Measurements from ENCODE around the gene OR13H1.
"Not testable (repeated sequence)": the region's sequence is repeated elsewhere in the genome, so short reads cannot be mapped to it uniquely, and the experiment has no call there.

OR13H1 gene

GRCh38 chrX:131577999-131578734 lies 34.3 kb downstream of the OR13H1 start:
- ATAC-seq = peak; percentile 83
- TF ChIP-seq, protein P1, sequence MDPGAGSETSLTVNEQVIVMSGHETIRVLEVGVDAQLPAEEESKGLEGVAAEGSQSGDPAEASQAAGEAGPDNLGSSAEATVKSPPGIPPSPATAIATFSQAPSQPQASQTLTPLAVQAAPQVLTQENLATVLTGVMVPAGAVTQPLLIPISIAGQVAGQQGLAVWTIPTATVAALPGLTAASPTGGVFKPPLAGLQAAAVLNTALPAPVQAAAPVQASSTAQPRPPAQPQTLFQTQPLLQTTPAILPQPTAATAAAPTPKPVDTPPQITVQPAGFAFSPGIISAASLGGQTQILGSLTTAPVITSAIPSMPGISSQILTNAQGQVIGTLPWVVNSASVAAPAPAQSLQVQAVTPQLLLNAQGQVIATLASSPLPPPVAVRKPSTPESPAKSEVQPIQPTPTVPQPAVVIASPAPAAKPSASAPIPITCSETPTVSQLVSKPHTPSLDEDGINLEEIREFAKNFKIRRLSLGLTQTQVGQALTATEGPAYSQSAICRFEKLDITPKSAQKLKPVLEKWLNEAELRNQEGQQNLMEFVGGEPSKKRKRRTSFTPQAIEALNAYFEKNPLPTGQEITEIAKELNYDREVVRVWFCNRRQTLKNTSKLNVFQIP (CRISPR knock-in tag; IDR thresholded peaks at IDR 0.05; ENCODE audit: borderline replicate concordance, low read depth) = no peak
- no peak for TF ChIP-seq PATZ1 (CRISPR knock-in tag; IDR thresholded peaks at IDR 0.05; ENCODE audit: borderline replicate concordance)
- no peak for TF ChIP-seq ARNTL (CRISPR knock-in tag; IDR thresholded peaks at IDR 0.05; ENCODE audit: borderline replicate concordance, low read depth)
- TF ChIP-seq OSR1 (CRISPR knock-in tag; IDR thresholded peaks at IDR 0.05) = no peak
- TF ChIP-seq ZFP3 (CRISPR knock-in tag; IDR thresholded peaks at IDR 0.05) = no peak
- no peak for TF ChIP-seq GLIS3 (CRISPR knock-in tag; IDR thresholded peaks at IDR 0.05)
- TF ChIP-seq ZNF565 (CRISPR knock-in tag; conservative IDR thresholded peaks at IDR 0.05; ENCODE audit: low read depth) = no peak
- no peak for TF ChIP-seq ZFP30 (CRISPR knock-in tag; IDR thresholded peaks at IDR 0.05)
- no peak for TF ChIP-seq ZNF8 (CRISPR knock-in tag; IDR thresholded peaks at IDR 0.05)
- TF ChIP-seq ZC3H10 (CRISPR knock-in tag; IDR thresholded peaks at IDR 0.05) = no peak
- TF ChIP-seq ISL1 (CRISPR knock-in tag; IDR thresholded peaks at IDR 0.05) = no peak
- TF ChIP-seq SNAI2 (CRISPR knock-in tag; IDR thresholded peaks at IDR 0.05) = no peak
- no peak for TF ChIP-seq ZNF70 (CRISPR knock-in tag; IDR thresholded peaks at IDR 0.05)
- TF ChIP-seq, protein P2, sequence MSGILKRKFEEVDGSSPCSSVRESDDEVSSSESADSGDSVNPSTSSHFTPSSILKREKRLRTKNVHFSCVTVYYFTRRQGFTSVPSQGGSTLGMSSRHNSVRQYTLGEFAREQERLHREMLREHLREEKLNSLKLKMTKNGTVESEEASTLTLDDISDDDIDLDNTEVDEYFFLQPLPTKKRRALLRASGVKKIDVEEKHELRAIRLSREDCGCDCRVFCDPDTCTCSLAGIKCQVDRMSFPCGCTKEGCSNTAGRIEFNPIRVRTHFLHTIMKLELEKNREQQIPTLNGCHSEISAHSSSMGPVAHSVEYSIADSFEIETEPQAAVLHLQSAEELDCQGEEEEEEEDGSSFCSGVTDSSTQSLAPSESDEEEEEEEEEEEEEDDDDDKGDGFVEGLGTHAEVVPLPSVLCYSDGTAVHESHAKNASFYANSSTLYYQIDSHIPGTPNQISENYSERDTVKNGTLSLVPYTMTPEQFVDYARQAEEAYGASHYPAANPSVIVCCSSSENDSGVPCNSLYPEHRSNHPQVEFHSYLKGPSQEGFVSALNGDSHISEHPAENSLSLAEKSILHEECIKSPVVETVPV (CRISPR knock-in tag; IDR thresholded peaks at IDR 0.05) = no peak
- no peak for TF ChIP-seq CSDC2 (CRISPR knock-in tag; IDR thresholded peaks at IDR 0.05)
- no peak for TF ChIP-seq ESRRG (CRISPR knock-in tag; IDR thresholded peaks at IDR 0.05)
- no peak for TF ChIP-seq TCF4 (CRISPR knock-in tag; IDR thresholded peaks at IDR 0.05; ENCODE audit: borderline replicate concordance)
- TF ChIP-seq CREB5 (CRISPR knock-in tag; IDR thresholded peaks at IDR 0.05; ENCODE audit: low read depth) = no peak
- no peak for TF ChIP-seq TOX (CRISPR knock-in tag; IDR thresholded peaks at IDR 0.05; ENCODE audit: borderline replicate concordance)

- ATAC-seq = not testable (repeated sequence)
Measured at GRCh38 chrX:131578735-131579367, 35.0 kb downstream of the OR13H1 start.

- peak; percentile 94 for ATAC-seq
- TF ChIP-seq GLIS3 (CRISPR knock-in tag; IDR thresholded peaks at IDR 0.05) = 0 out of 2 replicates have a peak, but pooled peaks have one; percentile 70
- no peak for TF ChIP-seq CSDC2 (CRISPR knock-in tag; IDR thresholded peaks at IDR 0.05)
- TF ChIP-seq OSR1 (CRISPR knock-in tag; IDR thresholded peaks at IDR 0.05) = no peak
- TF ChIP-seq ISL1 (CRISPR knock-in tag; IDR thresholded peaks at IDR 0.05) = peak; percentile 69
- TF ChIP-seq RARB (CRISPR knock-in tag; IDR thresholded peaks at IDR 0.05) = no peak
- TF ChIP-seq TOX (CRISPR knock-in tag; IDR thresholded peaks at IDR 0.05; ENCODE audit: borderline replicate concordance) = no peak
- no peak for TF ChIP-seq TCF4 (CRISPR knock-in tag; IDR thresholded peaks at IDR 0.05; ENCODE audit: borderline replicate concordance)
- TF ChIP-seq PPARA (CRISPR knock-in tag; IDR thresholded peaks at IDR 0.05; ENCODE audit: borderline replicate concordance) = no peak
Measured at GRCh38 chrX:131588995-131589394, 45.1 kb downstream of the OR13H1 start.
